PC-9 (cell line): Measurements from ENCODE around the gene CTDSP2.

Source experiments
- CTCF ChIP-seq: fragments of 200-600 bp; sonication (generic); conservative IDR thresholded peaks from 2 replicates; pipeline ENCODE4 v1.6.1; 2017; ENCODE audit warnings: mixed run types, antibody characterized with exemption, mild to moderate bottlenecking, moderate library complexity
- EZH2 ChIP-seq: fragments of 200-600 bp; sonication (generic); IDR thresholded peaks from 2 replicates; pipeline ENCODE4 v1.8.0; 2017; ENCODE audit warnings: antibody characterized with exemption, low read depth

- TF ChIP-seq CTCF (no peak), EZH2 (no peak)
These were observed 23.2 kb downstream of the CTDSP2 start for GRCh38 chr12:57823131-57823907.
